Stimulated activated CD8-positive, alpha-beta memory T cell treated with anti-CD3 and anti-CD28 coated beads, Interleukin-4, amount 100 ng/mL, for 24 hours (primary cell): Measurements from ENCODE around the gene STARD5.

Experiments used
- DNase-seq: peaks from one replicate; pipeline ENCODE4 v3.0.0-alpha.2; 2020; ENCODE audit warnings: low read depth

Gene STARD5

GRCh38 chr15:81311752-81312464 lies 12.0 kb downstream of the STARD5 start:
- no peak for DNase-seq

- DNase-seq: no peak
Measured at GRCh38 chr15:81310480-81310879, 13.5 kb downstream of the STARD5 start.

- DNase-seq: no peak
Measured at GRCh38 chr15:81309647-81310450, 14.1 kb downstream of the STARD5 start.

DNA sequence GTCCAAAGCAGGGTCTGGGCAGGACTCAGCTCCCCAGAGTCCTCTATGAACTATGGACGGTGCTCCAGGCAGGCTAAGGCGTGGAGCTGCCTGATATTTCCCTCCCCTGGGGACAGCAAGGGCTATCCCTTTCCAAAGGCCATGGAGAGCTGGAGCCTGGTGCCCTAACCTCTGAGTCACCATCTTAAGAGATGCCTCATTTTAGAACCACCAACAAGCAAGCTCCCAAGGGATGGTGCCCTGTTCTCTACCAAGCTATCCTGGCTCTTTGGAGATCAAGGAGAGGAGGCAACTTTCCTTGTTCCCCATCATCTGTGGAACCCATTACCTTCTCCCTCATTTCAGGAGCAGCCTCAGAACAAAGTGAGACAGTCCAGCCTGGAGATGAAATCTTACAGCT lies 15.7 kb downstream of the STARD5 start:
- DNase-seq: no peak

DNA sequence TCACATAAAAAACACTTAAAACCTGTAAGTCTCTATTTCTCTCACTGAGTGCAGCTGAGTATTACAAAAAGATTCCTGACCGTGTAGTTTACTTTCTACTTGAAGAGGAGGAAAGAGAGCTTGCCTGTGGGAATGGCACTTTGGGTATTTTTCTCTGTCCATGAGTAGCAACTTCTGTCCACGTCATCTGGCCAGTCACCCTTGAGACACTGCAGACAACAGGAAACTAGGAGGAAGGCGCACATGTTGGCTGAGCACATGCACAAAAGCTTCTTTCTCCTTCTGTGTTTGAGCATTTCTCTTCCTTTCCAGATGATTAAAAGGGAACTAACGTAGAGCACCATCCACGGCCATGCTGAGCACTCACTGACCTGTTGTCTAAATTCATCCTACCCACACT lies 19.7 kb downstream of the STARD5 start:
- DNase-seq: no peak

GRCh38 chr15:81303244-81304225 lies 20.4 kb downstream of the STARD5 start:
- DNase-seq: no peak

GRCh38 chr15:81302701-81303109 lies 21.2 kb downstream of the STARD5 start:
- DNase-seq: no peak

DNA sequence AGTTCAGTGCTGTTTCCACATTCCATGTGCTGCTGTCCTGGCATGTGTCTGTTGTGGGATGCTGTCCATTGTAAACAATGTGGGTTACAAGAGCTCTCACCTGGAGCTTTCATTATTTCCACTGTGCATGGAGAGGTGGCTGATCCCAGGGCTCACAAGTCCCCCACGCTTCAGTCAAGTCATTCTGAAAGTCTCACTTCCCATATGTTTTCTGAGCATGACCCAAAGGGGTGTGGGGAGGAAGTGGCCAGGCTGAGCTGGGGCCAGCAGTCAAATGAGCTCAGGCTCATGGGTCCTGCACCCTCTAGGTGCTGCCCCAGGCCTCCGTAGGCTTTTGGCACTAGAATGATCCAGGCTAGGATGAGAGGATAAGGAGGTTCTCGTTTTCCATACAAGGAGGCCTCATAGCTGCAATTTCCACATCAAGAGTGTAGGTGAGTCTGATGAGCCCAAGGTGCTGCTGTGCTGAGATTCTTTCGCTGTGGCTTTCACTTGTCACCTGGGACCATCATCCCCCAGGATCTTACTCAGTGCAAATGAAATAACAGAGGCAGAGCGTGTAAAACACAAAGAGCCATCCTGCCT lies 22.0 kb downstream of the STARD5 start:
- DNase-seq: no peak

- DNase-seq: no peak
Measured at GRCh38 chr15:81301385-81301784, 22.6 kb downstream of the STARD5 start.

- DNase-seq: no peak
Measured at GRCh38 chr15:81299630-81300273, 24.2 kb downstream of the STARD5 start.

DNA sequence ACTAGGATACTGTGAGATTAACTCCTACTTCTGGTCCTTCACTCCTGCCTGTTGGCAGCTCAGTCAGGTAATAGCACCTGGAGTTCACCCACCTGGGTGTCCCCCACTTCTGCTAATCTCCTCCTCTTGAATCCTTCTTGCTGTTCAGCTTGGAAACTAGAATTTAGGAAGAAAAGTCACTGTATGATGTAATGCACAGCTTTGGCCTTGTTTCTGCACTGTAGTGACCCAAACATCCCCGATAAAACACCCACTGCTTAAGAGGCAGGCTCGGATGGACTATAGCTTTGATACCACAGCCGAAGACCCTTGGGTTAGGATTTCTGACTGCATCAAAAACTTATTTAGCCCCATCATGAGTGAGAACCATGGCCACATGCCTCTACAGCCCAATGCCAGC lies 24.8 kb downstream of the STARD5 start:
- DNase-seq: no peak

DNA sequence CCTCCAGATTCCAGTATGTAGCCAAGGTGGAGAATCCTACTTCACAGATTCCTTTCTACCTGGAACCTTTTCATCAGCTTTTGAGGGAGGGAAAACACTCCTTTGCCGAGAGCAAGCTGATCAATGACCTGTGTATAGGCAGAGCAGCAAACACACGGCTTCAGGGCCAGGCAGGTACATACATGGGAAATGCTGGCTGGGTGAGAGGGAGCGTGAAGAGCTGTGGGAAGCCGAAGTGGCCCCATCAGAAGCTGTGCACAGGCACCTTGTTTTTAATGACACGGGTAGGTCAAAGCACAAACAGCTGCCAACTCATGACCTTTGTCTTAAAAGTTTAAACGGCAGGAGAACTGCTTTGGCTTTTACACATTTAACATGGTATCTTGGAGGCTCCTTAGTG lies 25.3 kb downstream of the STARD5 start:
- no peak for DNase-seq

DNA sequence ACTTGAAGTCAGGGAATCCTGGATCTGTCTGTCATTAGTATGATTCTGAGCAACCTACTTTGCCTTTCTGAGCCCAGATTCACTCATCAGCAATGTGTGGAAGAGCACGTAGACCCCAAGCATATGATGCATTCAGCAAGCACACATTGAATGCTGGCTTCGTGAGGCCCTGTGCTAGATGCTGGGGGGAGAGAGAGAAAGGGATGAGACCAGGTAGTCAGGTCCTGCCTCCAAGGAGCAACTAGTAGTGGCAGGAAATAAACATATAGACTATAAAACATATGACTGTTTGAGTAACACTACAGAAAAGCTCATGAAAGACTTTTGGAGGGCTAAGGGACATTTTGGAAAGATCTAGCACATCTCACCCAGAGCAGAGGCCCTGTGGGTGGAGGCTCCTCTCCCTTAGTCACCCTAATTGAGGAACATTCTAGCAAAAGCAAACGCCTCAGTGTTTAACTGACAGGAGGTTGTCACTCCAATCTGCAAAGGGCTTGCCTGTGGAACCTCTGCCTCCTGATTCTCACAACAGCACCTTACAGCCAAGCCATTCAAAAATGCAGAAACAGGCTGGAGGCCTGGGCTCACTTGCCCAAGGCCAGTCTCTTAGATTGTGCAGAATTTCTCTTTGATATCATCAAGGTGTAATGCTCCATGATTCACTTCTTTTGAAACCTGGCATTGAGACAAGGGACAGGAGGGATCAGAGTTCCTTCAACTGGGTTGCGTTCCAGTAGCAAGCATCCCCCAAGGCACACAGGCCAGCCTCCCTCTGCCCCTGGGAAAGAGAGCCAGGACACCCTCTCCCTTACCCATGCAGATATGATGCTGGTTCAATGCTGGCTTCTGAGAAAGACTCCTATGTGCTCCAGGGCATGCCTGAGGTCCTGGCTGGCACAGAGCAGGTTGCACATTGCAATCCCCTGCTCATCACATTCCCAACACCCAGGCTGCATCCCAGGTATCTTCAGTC lies 26.1 kb downstream of the STARD5 start:
- DNase-seq: no peak

GRCh38 chr15:81297147-81297572 lies 26.8 kb downstream of the STARD5 start:
- no peak for DNase-seq

GRCh38 chr15:81296673-81297072 lies 27.3 kb downstream of the STARD5 start:
- peak; percentile 52 for DNase-seq

DNA sequence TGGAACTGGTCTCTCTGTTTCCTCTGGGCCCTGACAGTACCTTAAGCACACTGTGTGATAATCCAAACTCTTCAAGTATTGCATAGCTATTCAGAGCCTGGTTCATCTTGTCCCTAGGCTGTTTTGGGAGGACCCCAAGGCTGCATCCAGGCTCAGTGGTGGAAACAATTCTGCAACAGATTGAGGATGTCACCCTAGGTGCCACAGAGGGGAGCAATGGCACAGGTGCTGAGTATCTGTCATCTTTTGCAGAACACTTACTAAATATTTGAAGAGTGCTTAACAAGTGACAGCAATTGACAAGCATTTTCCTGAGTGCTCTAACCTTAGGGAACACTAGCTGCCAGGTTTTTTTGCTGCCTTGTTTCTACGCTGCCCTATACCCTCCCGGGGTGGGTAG lies 27.8 kb downstream of the STARD5 start:
- no peak for DNase-seq

GRCh38 chr15:81295486-81296121 lies 28.3 kb downstream of the STARD5 start:
- no peak for DNase-seq

GRCh38 chr15:81294516-81294880 lies 29.4 kb downstream of the STARD5 start:
- no peak for DNase-seq

- peak; percentile 69 for DNase-seq
Measured at GRCh38 chr15:81293728-81294515, 30.0 kb downstream of the STARD5 start.
